ENCODE measurements around the gene SPR. TPM values are rescaled to one million over a fixed set of nuclear protein-coding genes. Genes with fewer than 3 reads are reported as not detected.

Gene SPR
- polyA plus RNA-seq, 2 of the 4 experiments (the other 2 are of a cell fraction) = 88.5 to 138 TPM

DNA sequence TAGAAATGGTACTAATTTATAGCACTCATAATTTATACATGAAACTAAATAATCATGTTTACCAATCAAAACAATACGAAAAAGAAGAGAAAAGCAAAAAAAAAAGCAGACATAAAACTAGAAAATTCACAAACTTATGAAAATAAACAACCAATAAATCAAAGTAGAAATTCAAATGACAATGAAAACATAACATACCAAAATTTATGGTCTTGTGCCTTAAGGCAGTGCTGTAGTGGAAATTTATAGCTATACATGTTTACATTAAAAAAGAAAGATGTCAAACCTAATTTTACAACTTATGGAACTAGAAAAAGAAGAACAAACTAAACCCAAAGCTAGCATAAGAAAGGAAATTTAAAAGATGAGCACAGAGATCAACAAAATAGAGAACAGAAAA is 16.1 kb upstream of the SPR start:
- ATAC-seq = no peak
- TF ChIP-seq, protein P1, sequence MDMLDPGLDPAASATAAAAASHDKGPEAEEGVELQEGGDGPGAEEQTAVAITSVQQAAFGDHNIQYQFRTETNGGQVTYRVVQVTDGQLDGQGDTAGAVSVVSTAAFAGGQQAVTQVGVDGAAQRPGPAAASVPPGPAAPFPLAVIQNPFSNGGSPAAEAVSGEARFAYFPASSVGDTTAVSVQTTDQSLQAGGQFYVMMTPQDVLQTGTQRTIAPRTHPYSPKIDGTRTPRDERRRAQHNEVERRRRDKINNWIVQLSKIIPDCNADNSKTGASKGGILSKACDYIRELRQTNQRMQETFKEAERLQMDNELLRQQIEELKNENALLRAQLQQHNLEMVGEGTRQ (IDR thresholded peaks at IDR 0.05) = no peak
- TF ChIP-seq RNF2 (IDR thresholded peaks at IDR 0.05; ENCODE audit: borderline replicate concordance, low read depth) = 0 out of 2 replicates have a peak, but pooled peaks have one; percentile 24
- no peak for TF ChIP-seq RCOR1 (IDR thresholded peaks at IDR 0.05; ENCODE audit: low read depth, low read length)
- peak; percentile 13 for FAIRE-seq
- H3K4me2 ChIP-seq = no peak overlapping the region
- ChIA-PET CTCF (interaction anchor here (1.7 to 4.9 kb wide), 4 partner anchors 9 to 306 kb away, joined by 12 to 18 read pairs (median 14); no protein-coding TSS in a partner anchor), POLR2A (no interaction called here)
- H3K4me1 ChIP-seq = no peaks in the 10 kb centered on the region
- H3K4me3 ChIP-seq = no peak overlapping the region
- H3K27ac ChIP-seq = no peak overlapping the region
- H3K9me3 ChIP-seq = peaks cover 10% of the 10 kb centered on the region
- WGBS (ENCODE audit: missing lambda C conversion rate) = 3% methylated on average over 1 of the region's 1 CpG
- DNase-seq (ENCODE audit: low read depth in 1 of 2, low spot score in 1 of 2) = no peak

DNA sequence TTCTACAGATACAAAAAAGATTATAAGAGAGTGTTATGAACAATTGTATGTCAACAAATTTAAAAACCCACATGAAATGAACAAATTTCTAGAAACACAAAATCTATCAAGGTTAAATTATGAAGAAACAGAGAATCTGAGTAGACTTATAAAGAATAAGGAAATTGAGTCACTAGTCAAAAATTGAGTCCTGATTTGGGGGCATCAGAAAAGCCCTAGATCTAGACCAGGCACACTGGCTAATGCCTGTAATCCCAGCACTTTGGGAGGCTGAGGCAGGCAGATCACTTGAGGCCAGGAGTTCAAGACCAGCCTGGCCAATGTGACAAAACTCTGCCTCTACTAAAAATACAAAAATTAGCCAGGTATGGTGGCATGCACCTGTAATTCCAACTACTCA is 15.3 kb upstream of the SPR start:
- no peak overlapping the region for H3K4me2 ChIP-seq
- no peak for FAIRE-seq
- TF ChIP-seq, protein P1 (IDR thresholded peaks at IDR 0.05) = no peak
- TF ChIP-seq JUN (IDR thresholded peaks at IDR 0.05) (no peak), CBX8 (IDR thresholded peaks at IDR 0.05) (no peak)
- H3K4me3 ChIP-seq = no peak overlapping the region
- H3K9me3 ChIP-seq = peaks cover 10% of the 10 kb centered on the region
- CTCF ChIA-PET = interaction anchor here (0.7 to 3.0 kb wide), 3 partner anchors 10 to 16 kb away, joined by 3 to 18 read pairs (median 13); partner anchors contain the start of gene SPR
- no peaks in the 10 kb centered on the region for H3K4me1 ChIP-seq
- ATAC-seq = no peak
- POLR2A ChIA-PET = no interaction called here
- DNase-seq (ENCODE audit: low read depth in 1 of 2, low spot score in 1 of 2) = no peak
- H3K27ac ChIP-seq = no peak overlapping the region

DNA sequence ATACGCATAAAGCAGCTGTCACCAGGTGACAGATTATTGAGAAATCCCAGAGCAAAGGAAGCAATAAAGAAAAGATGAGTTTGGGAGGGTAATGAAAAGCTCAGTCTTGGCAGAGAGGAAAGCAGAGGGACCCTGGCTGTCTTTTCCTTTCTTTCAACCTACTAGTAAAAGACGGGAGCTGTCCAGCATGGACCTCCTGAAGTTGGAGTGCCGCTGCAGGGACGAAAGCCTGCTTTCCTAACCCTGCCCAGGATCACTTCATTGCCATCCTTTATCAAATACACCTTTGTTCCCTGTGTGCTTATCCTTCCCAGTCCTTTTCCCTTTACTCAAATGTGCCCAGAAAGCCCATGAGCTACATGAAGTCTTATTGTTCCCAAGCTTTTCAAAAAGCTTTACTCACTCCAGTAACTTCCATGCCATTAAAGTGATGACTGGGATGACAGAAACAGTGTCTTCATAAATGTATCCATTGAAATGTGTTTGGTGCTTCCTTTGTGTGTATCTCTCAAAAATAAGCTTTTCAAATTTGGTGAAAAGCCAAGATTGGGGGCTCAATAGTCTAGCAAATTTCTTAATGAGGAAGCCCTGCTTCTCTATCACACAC is 3.7 kb upstream of the SPR start:
- TF ChIP-seq EHMT2 (IDR thresholded peaks at IDR 0.05; ENCODE audit: low read depth) (peak; percentile 97), HEYL (CRISPR knock-in tag; IDR thresholded peaks at IDR 0.05) (no peak), HOXB5 (CRISPR knock-in tag; IDR thresholded peaks at IDR 0.05) (0 out of 2 replicates have a peak, but pooled peaks have one; percentile 35)
- TF ChIP-seq, protein P2, sequence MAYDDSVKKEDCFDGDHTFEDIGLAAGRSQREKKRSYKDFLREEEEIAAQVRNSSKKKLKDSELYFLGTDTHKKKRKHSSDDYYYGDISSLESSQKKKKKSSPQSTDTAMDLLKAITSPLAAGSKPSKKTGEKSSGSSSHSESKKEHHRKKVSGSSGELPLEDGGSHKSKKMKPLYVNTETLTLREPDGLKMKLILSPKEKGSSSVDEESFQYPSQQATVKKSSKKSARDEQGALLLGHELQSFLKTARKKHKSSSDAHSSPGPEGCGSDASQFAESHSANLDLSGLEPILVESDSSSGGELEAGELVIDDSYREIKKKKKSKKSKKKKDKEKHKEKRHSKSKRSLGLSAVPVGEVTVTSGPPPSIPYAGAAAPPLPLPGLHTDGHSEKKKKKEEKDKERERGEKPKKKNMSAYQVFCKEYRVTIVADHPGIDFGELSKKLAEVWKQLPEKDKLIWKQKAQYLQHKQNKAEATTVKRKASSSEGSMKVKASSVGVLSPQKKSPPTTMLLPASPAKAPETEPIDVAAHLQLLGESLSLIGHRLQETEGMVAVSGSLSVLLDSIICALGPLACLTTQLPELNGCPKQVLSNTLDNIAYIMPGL (CRISPR knock-in tag; IDR thresholded peaks at IDR 0.05; ENCODE audit: borderline replicate concordance) = no peak
- TF ChIP-seq, protein P3, sequence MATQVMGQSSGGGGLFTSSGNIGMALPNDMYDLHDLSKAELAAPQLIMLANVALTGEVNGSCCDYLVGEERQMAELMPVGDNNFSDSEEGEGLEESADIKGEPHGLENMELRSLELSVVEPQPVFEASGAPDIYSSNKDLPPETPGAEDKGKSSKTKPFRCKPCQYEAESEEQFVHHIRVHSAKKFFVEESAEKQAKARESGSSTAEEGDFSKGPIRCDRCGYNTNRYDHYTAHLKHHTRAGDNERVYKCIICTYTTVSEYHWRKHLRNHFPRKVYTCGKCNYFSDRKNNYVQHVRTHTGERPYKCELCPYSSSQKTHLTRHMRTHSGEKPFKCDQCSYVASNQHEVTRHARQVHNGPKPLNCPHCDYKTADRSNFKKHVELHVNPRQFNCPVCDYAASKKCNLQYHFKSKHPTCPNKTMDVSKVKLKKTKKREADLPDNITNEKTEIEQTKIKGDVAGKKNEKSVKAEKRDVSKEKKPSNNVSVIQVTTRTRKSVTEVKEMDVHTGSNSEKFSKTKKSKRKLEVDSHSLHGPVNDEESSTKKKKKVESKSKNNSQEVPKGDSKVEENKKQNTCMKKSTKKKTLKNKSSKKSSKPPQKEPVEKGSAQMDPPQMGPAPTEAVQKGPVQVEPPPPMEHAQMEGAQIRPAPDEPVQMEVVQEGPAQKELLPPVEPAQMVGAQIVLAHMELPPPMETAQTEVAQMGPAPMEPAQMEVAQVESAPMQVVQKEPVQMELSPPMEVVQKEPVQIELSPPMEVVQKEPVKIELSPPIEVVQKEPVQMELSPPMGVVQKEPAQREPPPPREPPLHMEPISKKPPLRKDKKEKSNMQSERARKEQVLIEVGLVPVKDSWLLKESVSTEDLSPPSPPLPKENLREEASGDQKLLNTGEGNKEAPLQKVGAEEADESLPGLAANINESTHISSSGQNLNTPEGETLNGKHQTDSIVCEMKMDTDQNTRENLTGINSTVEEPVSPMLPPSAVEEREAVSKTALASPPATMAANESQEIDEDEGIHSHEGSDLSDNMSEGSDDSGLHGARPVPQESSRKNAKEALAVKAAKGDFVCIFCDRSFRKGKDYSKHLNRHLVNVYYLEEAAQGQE (IDR thresholded peaks at IDR 0.05) = peak; percentile 98
- Histone ChIP-seq H3K4me2 (no peak overlapping the region), H3K27ac (no peak overlapping the region), H3K9me3 (no peaks in the 10 kb centered on the region), H3K4me3 (no peak overlapping the region), H3K4me1 (peaks cover 12% of the 10 kb centered on the region)
- 29% methylated on average over 4 of the region's 4 CpGs for WGBS (ENCODE audit: missing lambda C conversion rate)
- ATAC-seq (no peak), DNase-seq (ENCODE audit: low read depth in 1 of 2, low spot score in 1 of 2) (peak; percentile 34 to 44), FAIRE-seq (no peak)
- ChIA-PET CTCF (interaction anchor here (0.6 to 3.4 kb wide), 11 partner anchors 9 to 294 kb away, joined by 3 to 25 read pairs (median 4); no protein-coding TSS in a partner anchor), POLR2A (no interaction called here)

Data from A549 (cell line).